DOHH2 (cell line): Measurements from ENCODE around the gene CALHM3.

ENCODE experiments used
- H3F3A ChIP-seq: fragments of 200-600 bp; sonication (generic), shearing (Covaris generic); 2 replicates; pipeline ENCODE4 v1.6.0; 2016; ENCODE audit warnings: antibody characterized with exemption, mild to moderate bottlenecking; ENCODE audit not compliant: control insufficient read depth, insufficient read depth
- H3K27ac ChIP-seq: fragments of 200-600 bp; sonication (generic); 2 replicates; pipeline ENCODE4 v1.5.1; 2014; ENCODE audit warnings: low read depth, mild to moderate bottlenecking, low read length, moderate library complexity
- H3K27me3 ChIP-seq: fragments of 200-600 bp; sonication (generic); 2 replicates; pipeline ENCODE4 v1.6.1; 2014; ENCODE audit warnings: mild to moderate bottlenecking, low read length, mixed read lengths; ENCODE audit not compliant: control insufficient read depth
- H3K36me3 ChIP-seq: fragments of 200-600 bp; sonication (generic); 2 replicates; pipeline ENCODE4 v1.6.1; 2014; ENCODE audit warnings: mild to moderate bottlenecking, low read length, moderate library complexity, mixed read lengths; ENCODE audit not compliant: control insufficient read depth
- H3K4me1 ChIP-seq: fragments of 200-600 bp; sonication (generic); 2 replicates; pipeline ENCODE4 v1.6.1; 2014; ENCODE audit warnings: mild to moderate bottlenecking, low read length, mixed read lengths; ENCODE audit not compliant: control insufficient read depth
- H3K4me2 ChIP-seq: fragments of 200-600 bp; sonication (generic); 2 replicates; pipeline ENCODE4 v1.6.0; 2014; ENCODE audit warnings: mild to moderate bottlenecking, low read length, moderate library complexity
- H3K4me3 ChIP-seq: fragments of 200-600 bp; sonication (generic); 2 replicates; pipeline ENCODE4 v1.5.1; 2014; ENCODE audit warnings: mild to moderate bottlenecking, low read length, mixed read lengths
- H3K79me2 ChIP-seq: fragments of 200-600 bp; sonication (generic); 2 replicates; pipeline ENCODE4 v1.6.1; 2014; ENCODE audit warnings: mild to moderate bottlenecking, low read length, mixed read lengths; ENCODE audit not compliant: control insufficient read depth
- H3K9me2 ChIP-seq: fragments of 200-600 bp; sonication (generic); replicated peaks from 2 replicates; pipeline ENCODE4 v1.6.1; 2014; ENCODE audit warnings: mild to moderate bottlenecking, low read length, mixed read lengths; ENCODE audit not compliant: control insufficient read depth
- H3K9me3 ChIP-seq: fragments of 200-600 bp; sonication (generic); 2 replicates; pipeline ENCODE4 v1.6.1; 2014; ENCODE audit warnings: antibody characterized with exemption, low read length, mixed read lengths; ENCODE audit not compliant: control insufficient read depth, insufficient read depth
- H4K20me1 ChIP-seq: fragments of 200-600 bp; sonication (generic); 2 replicates; pipeline ENCODE4 v1.6.0; 2014; ENCODE audit warnings: low read depth, mild to moderate bottlenecking, antibody characterized with exemption, low read length, moderate library complexity; ENCODE audit not compliant: control insufficient read depth, insufficient read depth
- EZH2phosphoT487 ChIP-seq: fragments of 200-600 bp; sonication (generic); IDR thresholded peaks from 2 replicates; pipeline ENCODE4 v1.6.1; 2017; ENCODE audit warnings: borderline replicate concordance, mild to moderate bottlenecking, antibody characterized with exemption, low read length, moderate library complexity, mixed read lengths
- TF ChIP-seq, protein P1 (sequence below): fragments of 200-600 bp; sonication (generic); IDR thresholded peaks from one replicate; pipeline ENCODE4 v1.5.1; 2014; ENCODE audit warnings: antibody characterized with exemption, mild to moderate bottlenecking, low read depth, low read length; ENCODE audit not compliant: poor library complexity, severe bottlenecking

CALHM3 gene

GRCh38 chr10:103466734-103467133 lies 12.3 kb downstream of the CALHM3 start:
- Histone ChIP-seq H3K4me1 (peaks cover 90% of the 10 kb centered on the region), H3K9me3 (no peaks in the 10 kb centered on the region), H3K4me3 (peak overlapping the region; percentile 58), H3K9me2 (no peaks in the 10 kb centered on the region), H4K20me1 (no peaks in the 10 kb centered on the region), H3K4me2 (peak overlapping the region; percentile 64), H3K27me3 (no peaks in the 10 kb centered on the region), H3K79me2 (no peaks in the 10 kb centered on the region), H3K27ac (peak overlapping the region; percentile 96), H3K36me3 (no peaks in the 10 kb centered on the region), H3F3A (peaks cover 41% of the 10 kb centered on the region)
- TF ChIP-seq EZH2phosphoT487, result no peak
- TF ChIP-seq, protein P1, sequence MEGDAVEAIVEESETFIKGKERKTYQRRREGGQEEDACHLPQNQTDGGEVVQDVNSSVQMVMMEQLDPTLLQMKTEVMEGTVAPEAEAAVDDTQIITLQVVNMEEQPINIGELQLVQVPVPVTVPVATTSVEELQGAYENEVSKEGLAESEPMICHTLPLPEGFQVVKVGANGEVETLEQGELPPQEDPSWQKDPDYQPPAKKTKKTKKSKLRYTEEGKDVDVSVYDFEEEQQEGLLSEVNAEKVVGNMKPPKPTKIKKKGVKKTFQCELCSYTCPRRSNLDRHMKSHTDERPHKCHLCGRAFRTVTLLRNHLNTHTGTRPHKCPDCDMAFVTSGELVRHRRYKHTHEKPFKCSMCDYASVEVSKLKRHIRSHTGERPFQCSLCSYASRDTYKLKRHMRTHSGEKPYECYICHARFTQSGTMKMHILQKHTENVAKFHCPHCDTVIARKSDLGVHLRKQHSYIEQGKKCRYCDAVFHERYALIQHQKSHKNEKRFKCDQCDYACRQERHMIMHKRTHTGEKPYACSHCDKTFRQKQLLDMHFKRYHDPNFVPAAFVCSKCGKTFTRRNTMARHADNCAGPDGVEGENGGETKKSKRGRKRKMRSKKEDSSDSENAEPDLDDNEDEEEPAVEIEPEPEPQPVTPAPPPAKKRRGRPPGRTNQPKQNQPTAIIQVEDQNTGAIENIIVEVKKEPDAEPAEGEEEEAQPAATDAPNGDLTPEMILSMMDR, result no peak

DNA sequence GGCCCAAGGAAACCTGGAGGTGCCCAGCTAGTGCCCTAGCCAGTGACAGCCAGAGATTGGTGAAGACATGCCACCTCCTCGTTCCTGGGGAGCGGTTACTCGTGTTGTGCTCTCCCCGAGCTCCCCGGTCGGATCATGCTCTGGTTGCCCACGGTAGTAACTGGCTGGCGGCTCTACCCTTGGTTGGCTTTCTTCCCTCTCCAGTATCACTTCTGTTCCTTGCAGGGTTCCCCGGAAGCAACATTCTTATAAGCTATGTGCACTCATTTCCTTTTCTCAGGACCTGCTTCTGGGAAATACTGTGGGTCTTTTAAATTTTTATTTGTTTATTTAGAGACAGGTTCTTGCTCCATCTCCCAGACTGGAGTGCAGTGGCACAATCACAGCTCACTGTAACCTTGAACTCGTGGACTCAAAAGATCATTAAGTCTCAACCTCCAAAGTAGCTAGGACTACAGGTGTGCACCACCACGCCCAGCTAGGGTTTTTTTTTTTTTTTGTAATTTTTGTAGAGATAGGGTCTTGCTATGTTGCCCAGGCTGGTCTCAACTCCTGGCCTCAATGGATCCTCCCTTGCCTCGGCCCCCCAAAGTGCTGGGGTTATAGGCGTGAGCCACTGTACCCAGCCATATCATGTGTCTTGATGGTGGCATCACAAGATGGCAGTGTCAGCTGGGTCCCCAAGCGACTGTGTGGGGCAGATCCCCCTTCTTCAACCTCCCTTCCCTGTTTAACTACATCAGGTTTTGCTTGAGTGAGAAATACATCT lies 13.4 kb downstream of the CALHM3 start:
- Histone ChIP-seq H3K36me3 (no peaks in the 10 kb centered on the region), H3K9me2 (no peaks in the 10 kb centered on the region), H4K20me1 (no peaks in the 10 kb centered on the region), H3K4me3 (peak overlapping the region; percentile 19; the same call in 1 of the 2 replicates), H3K27me3 (no peaks in the 10 kb centered on the region), H3K27ac (peak overlapping the region; percentile 96), H3K4me1 (peaks cover 79% of the 10 kb centered on the region), H3F3A (peaks cover 31% of the 10 kb centered on the region), H3K9me3 (no peaks in the 10 kb centered on the region), H3K79me2 (no peaks in the 10 kb centered on the region), H3K4me2 (peak overlapping the region; percentile 49)
- TF ChIP-seq, protein P1, result no peak
- no peak for TF ChIP-seq EZH2phosphoT487

DNA sequence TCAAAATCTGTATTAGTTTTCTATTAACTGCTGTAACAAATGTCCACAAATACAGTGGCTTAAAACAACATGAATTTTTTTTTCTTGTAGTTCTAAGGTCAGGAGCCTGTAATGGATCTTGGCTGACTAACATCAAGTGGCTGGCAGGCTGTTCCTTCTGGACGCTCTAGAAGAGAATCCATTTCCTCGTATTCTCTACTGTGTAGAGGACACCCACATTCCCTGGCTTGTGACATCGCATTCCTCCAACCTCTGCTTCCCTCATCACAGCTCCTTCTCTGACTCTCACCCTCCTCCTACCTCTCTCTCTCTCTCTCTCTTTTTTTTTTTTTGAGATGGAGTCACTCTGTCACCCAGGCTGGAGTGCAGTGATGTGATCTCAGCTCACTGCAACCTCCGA lies 15.5 kb downstream of the CALHM3 start:
- H3F3A ChIP-seq, result peaks cover 22% of the 10 kb centered on the region
- TF ChIP-seq, protein P1, result no peak
- TF ChIP-seq EZH2phosphoT487, result no peak
- no peak overlapping the region for H3K27ac ChIP-seq

More for the DNA sequence above, 15.5 kb downstream of the CALHM3 start:
- Histone ChIP-seq H3K4me3 (no peak overlapping the region), H3K4me1 (peaks cover 79% of the 10 kb centered on the region), H3K36me3 (no peaks in the 10 kb centered on the region), H3K4me2 (no peak overlapping the region), H3K27me3 (no peaks in the 10 kb centered on the region), H3K79me2 (no peaks in the 10 kb centered on the region), H3K9me3 (no peaks in the 10 kb centered on the region), H4K20me1 (no peaks in the 10 kb centered on the region), H3K9me2 (no peaks in the 10 kb centered on the region)
